Stimulated activated CD8-positive, alpha-beta memory T cell treated with anti-CD3 and anti-CD28 coated beads, Interleukin-15, amount 100 ng/mL, for 48 hours (primary cell): ENCODE measurements around the gene EFCC1.

Experiments used
- DNase-seq, 2 donors: peaks; one replicate each; pipeline ENCODE4 v3.0.0-alpha.2; 2020; ENCODE audit warnings: low read depth in 2 of 2

The EFCC1 gene

DNA sequence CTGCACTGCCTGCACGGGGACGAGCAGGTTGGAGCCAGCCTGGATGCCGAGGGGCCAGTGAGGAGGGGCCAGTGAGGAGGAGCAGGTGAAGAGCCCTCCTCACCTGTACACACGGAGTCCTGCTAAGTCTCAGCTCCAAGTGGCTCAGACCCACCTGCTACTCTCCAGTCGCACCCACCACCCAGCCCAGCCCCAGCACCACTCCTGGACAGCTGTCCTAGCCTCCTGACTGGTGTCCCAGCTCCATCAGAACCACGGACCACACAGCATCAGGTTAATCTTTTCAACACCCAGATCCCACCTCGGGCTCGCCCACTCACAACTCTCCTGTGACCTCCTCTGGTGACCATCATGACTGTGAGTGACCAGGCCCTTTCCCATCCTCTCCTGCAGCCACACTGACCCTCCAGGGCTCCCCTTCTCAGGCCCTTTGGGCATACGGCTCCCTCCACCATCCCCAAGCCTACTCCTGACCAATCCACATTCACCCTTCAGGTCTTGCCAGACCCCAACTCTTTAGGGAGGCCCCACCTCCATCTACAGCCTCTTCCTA, 13.8 kb downstream of the EFCC1 start:
- no peak for DNase-seq

DNA sequence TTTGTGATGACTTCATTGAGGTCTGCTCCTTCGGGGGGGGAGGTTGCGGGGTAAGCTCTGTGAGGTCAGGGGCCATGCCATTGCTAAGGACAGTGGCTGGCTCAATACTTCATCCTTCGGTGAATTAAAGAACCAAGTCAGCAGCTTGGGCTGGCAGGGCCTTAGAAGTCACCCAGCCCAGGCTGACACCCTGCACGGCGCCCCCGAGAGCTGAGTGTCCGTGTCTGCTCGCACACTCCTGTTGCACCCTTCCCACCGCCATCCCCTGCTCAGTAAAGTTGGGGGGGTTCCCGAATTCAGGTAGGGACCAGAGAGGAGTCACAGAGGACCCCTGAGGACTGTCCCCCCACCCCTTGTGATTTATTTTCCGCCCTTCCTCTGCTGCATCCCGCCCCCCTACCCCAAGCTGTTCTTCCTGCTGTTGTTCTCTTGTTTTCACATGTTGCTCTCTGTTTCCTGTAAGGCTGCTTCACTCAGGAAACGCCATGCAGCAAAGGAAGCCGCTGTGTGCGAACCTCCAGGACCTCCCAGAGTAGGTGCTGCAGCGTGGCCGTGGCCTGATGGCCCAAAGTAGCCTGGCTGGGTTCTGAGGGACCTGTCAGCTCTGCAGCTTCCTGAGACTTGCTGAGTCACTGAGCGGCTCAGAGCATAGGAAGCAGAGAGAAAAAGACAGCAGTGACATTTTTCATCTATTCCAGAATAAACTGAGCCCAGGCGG, 14.4 kb downstream of the EFCC1 start:
- no peak for DNase-seq

DNA sequence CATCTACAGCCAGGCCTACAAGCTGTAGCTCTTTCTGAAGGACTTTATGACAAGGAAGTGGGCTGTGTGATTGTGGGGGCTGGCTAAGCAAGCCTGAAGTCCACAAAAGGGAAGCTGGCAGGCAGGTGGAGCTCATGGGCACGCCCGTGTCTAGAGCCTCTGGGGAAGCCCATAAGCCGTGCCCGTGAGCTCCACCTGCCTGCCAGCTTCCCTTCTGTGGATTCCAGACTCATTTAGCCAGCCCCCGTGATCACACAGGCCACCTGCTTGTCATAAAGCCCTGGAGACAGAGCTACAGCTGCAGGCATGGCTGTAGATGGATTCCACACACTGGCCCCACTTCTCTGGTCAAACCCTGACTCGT, 15.2 kb downstream of the EFCC1 start:
- no peak for DNase-seq

DNA sequence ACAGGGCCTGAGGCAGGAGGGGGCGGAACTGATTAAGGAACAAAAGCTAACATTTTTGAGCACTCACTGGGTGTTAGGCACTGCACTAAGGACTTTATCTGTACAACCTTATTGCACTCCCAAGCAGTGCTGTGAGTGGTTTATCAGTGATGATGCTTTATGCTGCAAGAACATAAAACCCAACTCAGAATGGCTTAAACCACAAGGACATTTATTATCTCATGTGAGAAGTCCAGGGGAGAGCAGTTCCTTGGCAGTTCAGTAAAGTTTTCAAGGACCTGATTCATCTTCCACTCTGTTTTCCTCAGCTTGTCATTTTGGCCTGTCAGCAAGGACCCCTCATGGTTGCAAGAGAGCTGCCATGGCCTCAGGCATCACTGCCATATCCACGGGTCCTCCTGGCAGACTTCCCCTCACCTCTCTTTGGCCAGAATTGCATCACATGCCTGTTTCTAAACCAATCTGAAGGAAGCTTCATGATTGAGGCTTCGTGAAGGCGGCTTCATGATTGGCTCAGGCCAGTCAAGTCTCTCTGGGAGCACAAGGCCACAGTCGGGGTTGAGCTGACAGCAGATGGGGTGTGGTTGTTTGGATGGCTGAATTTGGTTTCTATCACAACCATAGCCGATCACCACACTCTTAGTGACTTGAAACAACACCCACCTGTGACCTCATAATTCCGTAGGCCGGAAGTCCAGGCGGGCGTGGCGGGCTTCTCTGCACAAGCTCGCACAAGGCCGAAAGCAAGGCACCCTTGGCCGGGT, 15.8 kb downstream of the EFCC1 start:
- DNase-seq = no peak

DNA sequence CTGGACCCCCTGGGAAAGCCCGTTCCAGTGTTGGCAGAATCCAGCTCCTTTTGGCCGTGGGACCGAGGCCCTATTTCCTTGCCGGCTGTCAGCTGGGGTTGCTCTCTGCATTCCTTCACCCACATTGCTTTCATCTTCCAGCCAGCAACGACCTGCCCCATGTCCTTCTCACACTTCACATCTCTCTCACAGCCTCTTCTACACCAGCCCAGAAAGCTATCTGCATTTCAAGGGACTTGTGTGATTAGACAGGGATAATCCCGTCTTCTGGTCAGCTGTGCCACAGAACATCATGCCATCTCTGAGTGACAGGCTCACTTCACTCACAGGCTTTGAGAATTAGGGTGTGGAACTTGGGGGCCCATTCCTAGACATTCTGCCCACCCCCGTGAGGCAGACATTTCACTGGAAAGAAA, 16.4 kb downstream of the EFCC1 start:
- DNase-seq = no peak

DNA sequence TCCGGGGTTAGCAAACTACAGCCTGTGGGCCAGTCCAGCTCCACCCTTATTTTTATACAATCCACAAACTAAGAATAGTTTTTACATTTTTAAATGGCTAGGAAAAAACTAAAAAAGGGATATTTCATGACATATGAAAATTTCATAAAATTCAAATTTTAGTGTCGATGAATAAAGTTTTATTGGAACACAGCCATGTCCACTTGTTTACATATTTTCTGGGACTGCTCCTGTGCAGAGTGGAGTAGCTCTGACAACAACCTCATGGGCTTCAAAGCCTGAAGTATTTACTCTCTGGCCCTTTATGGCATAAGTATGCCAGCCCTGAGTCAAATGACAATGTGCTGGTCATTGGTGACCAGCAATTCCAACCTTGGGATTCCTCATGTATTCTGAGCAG, 17.2 kb downstream of the EFCC1 start:
- no peak for DNase-seq

DNA sequence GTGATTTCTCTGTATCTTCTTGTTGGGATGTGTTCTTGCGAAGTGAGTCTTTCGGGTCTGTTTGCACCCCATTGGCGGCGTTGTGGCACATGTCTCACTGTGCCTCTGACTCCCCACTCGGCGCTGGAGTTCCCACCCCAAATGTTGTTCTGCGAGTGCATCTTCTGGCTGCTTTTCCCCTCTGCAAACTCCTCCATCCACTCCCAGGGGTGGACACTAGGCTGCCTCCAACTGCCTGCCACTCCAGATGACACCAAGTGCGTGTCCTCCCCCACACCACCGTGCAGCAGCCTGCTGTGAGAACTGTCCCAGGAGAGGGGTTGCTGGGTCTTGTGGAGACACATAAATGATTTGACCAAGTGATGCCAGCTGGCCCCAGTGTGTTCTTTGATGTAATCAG, 17.6 kb downstream of the EFCC1 start:
- DNase-seq = no peak

DNA sequence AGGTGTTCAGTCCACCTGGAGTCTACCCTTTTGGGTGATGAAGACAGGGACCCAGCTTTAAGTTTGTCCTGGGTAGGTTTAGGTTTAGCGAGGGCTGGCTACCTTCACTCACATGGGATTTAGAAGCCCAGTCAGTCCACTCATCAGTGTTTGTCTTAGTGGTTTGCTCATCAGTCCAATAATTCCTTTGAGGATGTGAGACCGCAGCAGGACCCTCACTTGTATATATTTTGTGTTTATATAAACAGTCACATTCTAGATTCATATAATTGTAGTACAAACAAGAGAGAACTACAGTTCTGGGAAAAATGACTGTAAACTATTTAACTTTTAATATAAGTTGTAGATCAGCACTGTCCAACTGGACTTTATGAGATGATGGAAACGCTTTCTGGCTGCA, 18.2 kb downstream of the EFCC1 start:
- no peak for DNase-seq

DNA sequence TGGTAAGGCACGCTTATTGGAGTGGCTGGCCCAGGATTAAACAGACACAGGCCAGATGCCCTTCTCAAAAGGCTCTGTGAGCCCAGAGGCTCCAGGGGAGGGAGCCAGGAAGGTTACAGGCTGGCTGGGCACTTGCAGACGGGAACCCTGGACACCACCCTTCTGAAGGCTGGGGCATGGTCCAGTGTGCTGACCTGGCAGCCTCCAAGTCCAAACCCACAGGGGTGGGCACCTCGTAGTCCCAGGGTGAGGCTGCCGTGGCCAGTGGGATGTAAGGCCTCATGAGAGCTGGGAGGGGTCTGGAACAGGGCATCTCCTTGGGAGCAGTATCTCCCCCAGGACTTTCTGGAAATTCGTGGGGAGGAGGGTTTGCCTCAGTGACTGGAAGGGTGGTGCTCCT, 19.6 kb downstream of the EFCC1 start:
- DNase-seq = no peak

DNA sequence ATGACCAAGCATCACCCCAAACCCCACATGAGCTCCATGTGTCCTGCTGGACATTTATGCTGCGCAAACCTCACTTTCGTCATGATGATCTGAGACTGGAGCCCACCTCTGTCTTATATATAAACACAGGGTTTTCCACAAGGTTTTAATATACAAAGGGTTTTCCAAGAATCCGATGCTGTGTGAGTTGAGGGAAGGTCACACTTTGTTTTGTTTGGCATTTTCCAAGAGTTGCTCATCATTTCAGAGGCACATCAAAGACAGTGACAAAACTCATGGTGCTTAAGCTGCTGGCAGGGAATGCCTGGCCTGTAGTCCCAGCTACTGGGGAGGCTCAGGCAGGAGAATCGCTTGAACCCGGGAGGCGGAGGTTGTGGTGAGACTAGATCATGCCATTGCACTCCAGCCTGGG, 20.0 kb downstream of the EFCC1 start:
- DNase-seq = no peak

DNA sequence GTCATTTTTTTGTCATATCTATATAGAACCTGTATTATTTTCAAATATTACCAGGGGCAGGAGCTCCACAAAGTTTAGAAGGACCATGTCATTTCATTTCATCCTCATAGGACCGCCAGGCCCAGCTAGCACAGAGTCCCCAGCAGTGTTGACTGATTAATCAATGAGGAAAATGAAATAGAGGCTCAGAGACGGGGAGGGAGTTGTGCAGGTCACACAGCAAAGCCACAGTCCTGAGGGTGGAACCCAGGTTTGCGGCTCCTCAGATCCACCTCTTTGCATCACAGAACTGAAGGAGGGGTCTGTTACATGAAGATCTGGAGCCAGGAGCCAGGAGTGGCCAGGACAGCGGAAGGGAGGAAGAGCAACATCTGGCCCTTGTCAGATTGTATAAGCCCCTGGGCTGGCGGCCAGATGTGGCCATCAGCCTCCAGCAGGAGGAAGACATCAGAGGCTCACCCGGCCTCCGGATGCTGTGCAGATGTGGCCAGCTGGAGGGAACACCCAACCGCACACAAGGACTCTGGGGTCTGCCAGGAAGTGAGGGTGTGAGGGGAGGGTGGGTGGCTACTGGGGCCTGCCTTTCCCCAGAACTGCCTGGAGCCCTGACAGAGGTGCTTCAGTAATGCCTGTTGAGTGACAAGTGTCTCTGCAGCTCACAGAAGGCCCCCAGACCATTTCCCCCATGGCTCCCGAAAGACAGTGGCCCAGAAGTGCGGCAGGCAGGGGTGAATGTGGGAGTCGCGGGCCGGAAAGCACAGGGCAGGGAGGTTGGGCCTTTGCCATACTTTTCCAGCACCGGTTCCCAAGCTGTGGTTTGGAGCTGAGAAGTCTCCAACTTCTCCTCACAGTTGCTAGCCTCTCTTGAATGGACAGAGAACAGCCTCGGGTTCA, 21.3 kb downstream of the EFCC1 start:
- DNase-seq = no peak

DNA sequence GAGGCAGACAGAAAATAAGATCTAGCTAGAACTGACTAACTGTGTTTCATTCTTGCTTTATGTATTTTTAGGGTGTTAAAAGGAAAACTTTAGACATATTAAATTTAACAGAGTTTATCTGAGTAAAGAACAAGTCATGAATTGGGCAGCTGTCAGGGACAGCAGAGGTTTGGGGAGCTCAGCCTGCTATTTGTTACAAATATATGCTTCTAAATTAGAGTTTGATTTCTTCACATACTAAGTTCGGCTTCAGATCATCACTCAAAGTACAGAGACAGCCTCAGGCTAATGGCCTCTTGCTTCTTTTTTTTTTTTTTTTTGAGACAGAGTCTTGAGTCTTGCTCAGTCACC, 21.9 kb downstream of the EFCC1 start:
- DNase-seq = no peak

DNA sequence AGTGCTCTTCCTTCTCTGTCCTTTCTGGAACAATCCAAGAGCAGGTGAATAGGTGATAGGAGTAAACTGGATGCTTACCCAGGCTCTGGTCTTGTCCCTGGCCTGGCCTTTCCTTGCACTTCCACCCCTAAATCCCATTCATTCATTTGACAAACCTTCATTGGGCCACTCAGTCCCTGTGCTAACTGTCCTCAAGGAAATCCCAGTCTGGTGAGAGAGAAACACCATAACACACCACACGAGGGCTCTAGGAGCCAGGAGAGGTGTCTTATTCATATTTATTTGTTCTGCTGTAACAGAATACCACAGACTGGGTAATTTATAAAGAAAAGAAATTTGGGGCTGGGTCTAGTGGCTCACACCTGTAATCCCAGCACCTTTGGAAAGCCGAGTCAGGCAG, 22.8 kb downstream of the EFCC1 start:
- no peak for DNase-seq

DNA sequence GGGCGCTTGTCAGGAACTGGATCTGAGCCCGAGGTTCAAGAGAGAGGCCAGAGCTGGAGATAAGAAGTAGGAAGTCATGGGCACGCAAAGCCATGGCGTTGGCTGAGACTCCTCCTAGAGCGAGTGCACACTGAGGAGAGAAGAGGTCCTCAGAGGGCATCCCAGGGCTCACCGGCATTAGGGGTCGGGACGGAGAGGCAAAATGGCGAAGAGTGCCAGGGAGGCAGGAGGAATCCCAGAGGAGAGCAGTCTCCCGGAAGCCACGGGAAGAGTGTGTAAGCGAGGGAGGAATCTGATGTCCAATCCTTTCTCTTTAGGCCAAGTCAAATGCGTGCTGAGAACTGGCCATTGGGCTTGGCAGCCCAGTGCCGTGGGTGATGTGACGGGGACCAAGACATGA, 24.0 kb downstream of the EFCC1 start:
- DNase-seq = no peak

DNA sequence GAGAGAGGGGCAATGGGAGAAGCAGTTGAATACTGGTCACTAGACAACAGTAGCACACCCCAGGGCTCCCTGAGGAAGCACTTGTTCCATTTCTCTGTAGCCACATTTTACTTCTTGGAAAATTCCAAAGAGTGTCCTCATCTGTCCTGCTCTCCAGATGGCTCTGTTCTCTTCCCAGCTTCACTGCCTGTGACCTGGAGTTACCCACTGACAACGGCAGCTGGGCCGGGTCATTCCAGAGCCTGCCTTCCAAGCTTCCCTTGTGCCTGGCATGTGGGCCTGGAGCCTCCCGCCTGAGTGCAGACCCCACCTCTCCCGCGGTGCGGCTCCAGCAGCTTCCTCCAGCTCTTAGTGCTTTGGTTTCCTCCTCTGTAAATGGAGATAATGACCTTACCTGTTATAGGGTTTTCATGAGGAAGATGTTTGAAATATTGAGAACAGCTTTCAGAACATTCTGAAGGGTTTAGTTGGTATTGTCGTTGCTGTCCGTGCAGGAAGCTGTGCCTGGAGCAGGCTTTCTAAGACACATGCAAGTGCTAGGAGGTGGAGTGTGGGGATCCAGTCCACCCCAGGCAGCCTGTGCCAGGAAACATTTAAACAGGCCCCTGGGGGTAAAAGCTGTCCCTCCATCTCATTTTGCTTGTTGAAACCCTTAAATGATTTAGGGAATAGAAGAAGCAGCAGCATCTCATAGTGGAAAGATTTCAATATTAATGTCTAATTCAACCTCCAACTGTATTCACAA, 24.8 kb downstream of the EFCC1 start:
- DNase-seq = no peak

DNA sequence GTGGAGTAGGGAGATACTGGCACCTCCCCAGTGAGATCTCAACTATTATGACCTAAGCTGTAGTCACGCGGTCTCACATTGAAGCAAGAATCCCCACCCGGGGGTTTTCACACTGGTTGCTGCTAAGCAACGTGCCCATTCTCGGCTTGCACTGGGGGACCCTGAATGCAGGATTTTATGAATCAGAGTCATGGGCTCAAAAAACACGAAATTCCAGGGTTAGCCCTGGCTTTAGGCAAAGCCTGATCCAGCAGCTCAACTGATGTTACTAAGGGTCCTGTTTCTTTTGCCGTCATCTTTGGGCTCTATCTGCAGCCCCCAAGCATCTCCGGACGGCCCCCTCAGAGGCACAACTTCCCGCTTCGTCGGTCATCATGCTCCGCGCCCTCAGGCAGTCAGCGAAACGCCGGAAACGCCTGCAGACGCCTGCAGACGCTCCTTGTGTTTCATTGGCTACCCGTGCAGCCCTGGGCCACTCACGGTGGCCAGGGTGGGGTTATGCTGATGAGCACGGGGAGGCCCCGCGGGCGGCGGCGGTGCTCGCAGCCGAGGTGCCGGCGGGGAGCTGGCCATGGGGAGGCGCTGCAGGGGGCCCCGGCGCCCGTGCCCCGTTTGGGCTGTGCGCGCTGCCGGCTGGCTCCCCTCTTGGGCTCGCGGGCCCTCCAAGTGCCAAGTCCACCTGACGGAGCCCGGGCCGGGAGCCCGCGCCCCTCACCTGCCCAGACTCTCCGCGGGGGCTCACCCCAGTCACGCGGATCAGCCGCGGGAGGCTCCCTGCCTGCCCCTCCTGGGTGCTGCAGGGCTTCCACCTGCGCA, 25.8 kb downstream of the EFCC1 start:
- peak; percentile 88 to 92 for DNase-seq

DNA sequence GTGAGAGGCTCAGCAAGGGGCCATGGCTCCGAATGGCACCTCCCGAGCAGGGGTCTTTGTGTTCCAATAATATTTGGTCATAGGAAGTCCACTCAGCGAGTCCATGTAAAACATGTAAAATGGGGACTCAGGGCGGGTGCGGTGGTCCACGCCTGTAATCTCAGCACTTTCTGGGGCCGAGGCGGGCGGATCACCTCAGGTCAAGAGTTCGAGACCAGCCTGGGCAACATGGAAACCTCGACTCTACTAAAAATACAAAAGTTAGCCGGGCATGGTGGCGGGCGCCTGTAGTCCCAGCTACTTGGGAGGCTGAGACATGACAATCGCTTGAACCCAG, 26.4 kb downstream of the EFCC1 start:
- no peak for DNase-seq

DNA sequence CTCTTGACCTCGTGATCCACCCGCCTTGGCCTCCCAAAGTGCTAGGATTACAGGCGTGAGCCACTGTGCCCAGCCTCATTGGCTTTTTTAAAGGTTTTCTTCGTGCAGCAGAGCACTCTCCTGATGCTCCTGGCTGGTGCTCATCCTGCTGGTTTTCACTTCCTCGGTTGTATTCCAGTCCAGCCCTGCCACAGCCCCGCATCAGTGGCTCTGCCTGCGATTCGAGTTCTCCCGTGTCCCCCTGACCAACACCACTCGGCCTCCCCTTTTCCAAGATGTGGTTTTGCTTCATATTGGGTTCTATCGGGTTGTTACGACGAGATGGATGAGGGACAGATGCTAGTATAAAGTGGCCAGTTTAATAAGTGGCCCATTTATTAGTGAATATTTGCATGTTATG, 27.8 kb downstream of the EFCC1 start:
- DNase-seq = no peak

DNA sequence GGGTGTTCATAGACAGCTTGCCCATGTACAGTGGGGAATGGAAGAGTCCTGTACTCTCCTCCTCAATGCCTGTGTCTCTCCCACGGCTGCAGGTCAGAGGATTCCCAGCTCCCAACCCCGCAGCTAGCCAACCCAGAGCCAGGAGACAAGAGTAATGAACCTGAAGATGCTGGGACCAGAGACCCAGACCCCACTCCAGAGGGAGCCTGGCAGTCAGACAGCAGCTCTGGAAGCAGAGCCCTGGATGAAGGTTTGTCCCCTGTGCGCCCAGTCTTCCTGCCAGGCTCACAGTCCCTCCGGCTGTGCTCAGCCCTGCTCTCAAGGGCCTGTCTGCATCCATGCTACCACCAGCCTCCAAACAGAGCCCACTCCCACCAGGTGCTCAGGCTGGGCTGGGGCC, 29.5 kb downstream of the EFCC1 start:
- no peak for DNase-seq

DNA sequence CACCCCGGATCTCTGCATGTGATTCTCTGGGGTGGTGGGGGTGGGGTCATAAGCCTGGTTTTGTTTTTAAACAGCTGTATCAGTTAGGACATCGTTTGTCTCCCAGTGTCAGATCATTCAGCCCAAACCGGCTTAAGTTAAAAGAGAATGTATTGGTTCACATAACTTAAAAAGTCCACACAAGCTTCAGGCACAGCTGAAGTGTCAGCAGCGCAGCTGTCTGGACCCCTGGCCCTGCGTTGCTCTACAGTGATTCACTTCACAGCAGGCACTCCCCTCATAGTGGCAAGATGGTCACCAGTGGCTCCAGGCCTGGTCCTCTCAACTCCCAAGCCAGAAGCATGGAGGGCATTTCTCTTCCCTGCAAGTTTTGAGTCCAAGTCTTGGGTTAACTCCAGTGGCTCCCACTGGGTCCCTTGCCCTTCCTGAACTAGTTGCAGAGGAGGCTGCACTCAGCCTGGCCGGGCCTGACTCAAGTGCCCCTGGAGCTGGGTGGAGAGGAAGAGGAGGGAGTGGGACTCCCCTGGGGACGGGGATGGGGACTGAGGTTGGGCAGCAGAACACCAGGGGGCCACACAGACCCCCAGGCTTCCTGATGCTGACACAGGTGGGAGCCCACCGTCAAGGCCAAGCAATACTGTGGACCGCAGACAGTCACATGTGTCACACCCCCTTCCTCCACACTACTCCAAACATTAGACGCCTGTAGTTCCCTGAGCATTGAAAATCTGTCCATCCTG, 30.5 kb downstream of the EFCC1 start:
- no peak for DNase-seq
